Central memory CD8-positive, alpha-beta T cell (primary cell): Measurements from ENCODE around the gene ZNF516.

Experiments used
- ATAC-seq: fragments of 150-1000 bp; cut with Tn5 transposase; replicated peaks from 2 replicates; pipeline ENCODE4 v1.10.0; 2022; ENCODE audit warnings: mild to moderate bottlenecking, moderate FRiP score, moderate number of reproducible peaks; ENCODE audit not compliant: poor library complexity, severe bottlenecking; ENCODE audit errors: extremely low read depth
- DNase-seq, 2 donors: peaks; one replicate each; pipeline ENCODE4 v3.0.0; 2021; ENCODE audit warnings: low spot score in 2 of 2
- H3K27ac Mint-ChIP-seq: one replicate; pipeline ENCODE4 v1.8.0; 2022; ENCODE audit warnings: low read depth, mild to moderate bottlenecking, moderate library complexity, mixed read lengths
- H3K27me3 Mint-ChIP-seq: one replicate; pipeline ENCODE4 v1.8.0; 2022; ENCODE audit warnings: mixed read lengths
- H3K36me3 Mint-ChIP-seq: one replicate; pipeline ENCODE4 v1.8.0; 2022; ENCODE audit warnings: mild to moderate bottlenecking, moderate library complexity, mixed read lengths; ENCODE audit not compliant: insufficient read depth
- H3K4me1 Mint-ChIP-seq: one replicate; pipeline ENCODE4 v1.8.0; 2022; ENCODE audit warnings: mixed read lengths
- H3K4me3 Mint-ChIP-seq: one replicate; pipeline ENCODE4 v1.8.0; 2022; ENCODE audit warnings: mild to moderate bottlenecking, moderate library complexity, mixed read lengths
- H3K9me3 Mint-ChIP-seq: one replicate; pipeline ENCODE4 v1.8.0; 2022; ENCODE audit warnings: mixed read lengths

The ZNF516 gene

DNA sequence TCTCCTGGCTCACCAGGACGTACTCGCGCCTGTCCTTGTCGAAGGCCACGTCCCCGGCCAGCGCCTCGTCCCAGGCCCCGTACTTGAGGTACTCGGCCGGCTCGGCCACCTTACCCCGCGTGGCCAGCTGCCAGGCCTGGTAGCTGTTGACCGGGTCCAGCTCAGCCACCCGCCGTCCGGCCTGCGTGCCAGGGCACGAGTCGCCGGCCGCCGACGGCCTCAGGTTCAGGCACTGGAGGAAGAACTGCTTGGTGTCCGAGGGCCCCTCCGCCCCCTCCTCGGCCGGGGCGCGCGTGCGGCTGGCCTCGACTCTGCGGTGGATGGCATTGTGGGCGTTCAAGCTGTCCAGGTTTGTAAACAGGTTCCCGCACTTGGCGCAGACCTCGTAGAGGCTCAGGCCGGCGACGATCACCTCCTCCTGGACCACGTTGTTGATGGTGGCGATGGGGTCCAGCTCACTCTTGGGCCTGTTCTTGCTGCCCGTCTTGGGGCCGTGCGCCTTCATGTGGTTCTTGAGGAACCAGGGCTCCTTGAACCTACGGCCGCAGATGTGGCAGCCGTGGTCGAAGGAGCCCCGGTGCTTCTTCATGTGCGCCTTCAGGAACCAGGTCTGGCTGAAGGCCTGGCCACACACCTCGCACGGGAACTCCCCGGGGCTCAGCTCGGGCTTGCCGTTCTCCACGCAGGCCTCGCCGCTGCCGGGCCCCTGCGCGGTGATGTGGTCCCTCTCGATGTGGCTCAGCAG, 53.2 kb downstream of the ZNF516 start:
- Mint-ChIP-seq H3K4me3 (no peak overlapping the region), H3K4me1 (no peaks in the 10 kb centered on the region), H3K36me3 (peaks cover 4% of the 10 kb centered on the region), H3K27ac (no peak overlapping the region), H3K9me3 (no peaks in the 10 kb centered on the region), H3K27me3 (peaks cover 47% of the 10 kb centered on the region)
- ATAC-seq (no peak), DNase-seq (no peak)

GRCh38 chr18:76441002-76441667, 53.9 kb downstream of the ZNF516 start:
- Mint-ChIP-seq H3K4me3 (no peak overlapping the region), H3K36me3 (peaks cover 4% of the 10 kb centered on the region), H3K9me3 (no peaks in the 10 kb centered on the region), H3K27me3 (peaks cover 40% of the 10 kb centered on the region), H3K4me1 (no peaks in the 10 kb centered on the region), H3K27ac (no peak overlapping the region)
- ATAC-seq, result no peak
- no peak for DNase-seq

GRCh38 chr18:76437910-76438309, 57.1 kb downstream of the ZNF516 start:
- Mint-ChIP-seq H3K36me3 (peaks cover 4% of the 10 kb centered on the region), H3K27me3 (peaks cover 37% of the 10 kb centered on the region), H3K9me3 (no peaks in the 10 kb centered on the region), H3K4me1 (no peaks in the 10 kb centered on the region), H3K27ac (no peak overlapping the region), H3K4me3 (no peak overlapping the region)
- DNase-seq (no peak), ATAC-seq (no peak)

DNA sequence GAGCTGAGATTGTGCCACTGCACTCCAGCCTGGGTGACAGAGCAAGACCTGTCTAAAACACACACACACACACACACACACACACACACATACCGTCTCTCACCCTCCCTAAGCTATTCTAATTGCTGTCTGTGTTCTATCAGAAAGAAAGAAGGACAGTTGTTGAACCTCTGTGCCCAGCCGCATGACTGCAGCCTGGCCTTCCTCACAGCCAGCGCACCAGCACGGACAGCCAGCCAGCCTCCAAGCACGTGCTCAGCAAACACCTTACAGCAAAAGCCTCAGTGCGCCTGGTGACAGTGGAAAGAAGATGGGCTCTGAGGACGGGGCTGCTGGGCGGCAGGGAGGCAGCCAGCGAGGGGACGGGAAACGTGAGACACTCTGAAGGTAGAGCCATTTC, 58.0 kb downstream of the ZNF516 start:
- H3K9me3 Mint-ChIP-seq, result no peaks in the 10 kb centered on the region
- H3K36me3 Mint-ChIP-seq, result peaks cover 2% of the 10 kb centered on the region
- H3K27ac Mint-ChIP-seq, result no peak overlapping the region
- H3K27me3 Mint-ChIP-seq, result peaks cover 44% of the 10 kb centered on the region
- ATAC-seq (no peak), DNase-seq (no peak)
- no peak overlapping the region for H3K4me3 Mint-ChIP-seq
- H3K4me1 Mint-ChIP-seq, result no peaks in the 10 kb centered on the region

GRCh38 chr18:76436342-76436741, 58.7 kb downstream of the ZNF516 start:
- no peaks in the 10 kb centered on the region for H3K4me1 Mint-ChIP-seq
- no peak for DNase-seq
- no peaks in the 10 kb centered on the region for H3K9me3 Mint-ChIP-seq
- H3K27ac Mint-ChIP-seq, result no peak overlapping the region
- H3K4me3 Mint-ChIP-seq, result no peak overlapping the region
- H3K36me3 Mint-ChIP-seq, result peaks cover 2% of the 10 kb centered on the region
- no peak for ATAC-seq
- peaks cover 44% of the 10 kb centered on the region for H3K27me3 Mint-ChIP-seq

- Mint-ChIP-seq H3K36me3 (peaks cover 3% of the 10 kb centered on the region), H3K27me3 (peaks cover 44% of the 10 kb centered on the region)
These were observed 59.6 kb downstream of the ZNF516 start for GRCh38 chr18:76435316-76435989.

GRCh38 chr18:76434452-76434851, 60.6 kb downstream of the ZNF516 start:
- Mint-ChIP-seq H3K36me3 (peaks cover 2% of the 10 kb centered on the region), H3K27me3 (peaks cover 44% of the 10 kb centered on the region), H3K4me3 (no peak overlapping the region), H3K9me3 (no peaks in the 10 kb centered on the region), H3K27ac (no peak overlapping the region), H3K4me1 (no peaks in the 10 kb centered on the region)
- no peak for DNase-seq
- no peak for ATAC-seq

More at GRCh38 chr18:76435316-76435989, 59.6 kb downstream of the ZNF516 start:
- H3K4me3 Mint-ChIP-seq, result no peak overlapping the region
- ATAC-seq, result no peak
- DNase-seq, result no peak
- H3K4me1 Mint-ChIP-seq, result no peaks in the 10 kb centered on the region
- H3K9me3 Mint-ChIP-seq, result no peaks in the 10 kb centered on the region
- no peak overlapping the region for H3K27ac Mint-ChIP-seq

- ATAC-seq, result no peak
- Mint-ChIP-seq H3K4me3 (no peak overlapping the region), H3K36me3 (peaks cover 2% of the 10 kb centered on the region), H3K4me1 (no peaks in the 10 kb centered on the region), H3K9me3 (no peaks in the 10 kb centered on the region), H3K27ac (no peak overlapping the region), H3K27me3 (peaks cover 46% of the 10 kb centered on the region)
- no peak for DNase-seq
These were observed 61.3 kb downstream of the ZNF516 start for GRCh38 chr18:76433788-76434187.

DNA sequence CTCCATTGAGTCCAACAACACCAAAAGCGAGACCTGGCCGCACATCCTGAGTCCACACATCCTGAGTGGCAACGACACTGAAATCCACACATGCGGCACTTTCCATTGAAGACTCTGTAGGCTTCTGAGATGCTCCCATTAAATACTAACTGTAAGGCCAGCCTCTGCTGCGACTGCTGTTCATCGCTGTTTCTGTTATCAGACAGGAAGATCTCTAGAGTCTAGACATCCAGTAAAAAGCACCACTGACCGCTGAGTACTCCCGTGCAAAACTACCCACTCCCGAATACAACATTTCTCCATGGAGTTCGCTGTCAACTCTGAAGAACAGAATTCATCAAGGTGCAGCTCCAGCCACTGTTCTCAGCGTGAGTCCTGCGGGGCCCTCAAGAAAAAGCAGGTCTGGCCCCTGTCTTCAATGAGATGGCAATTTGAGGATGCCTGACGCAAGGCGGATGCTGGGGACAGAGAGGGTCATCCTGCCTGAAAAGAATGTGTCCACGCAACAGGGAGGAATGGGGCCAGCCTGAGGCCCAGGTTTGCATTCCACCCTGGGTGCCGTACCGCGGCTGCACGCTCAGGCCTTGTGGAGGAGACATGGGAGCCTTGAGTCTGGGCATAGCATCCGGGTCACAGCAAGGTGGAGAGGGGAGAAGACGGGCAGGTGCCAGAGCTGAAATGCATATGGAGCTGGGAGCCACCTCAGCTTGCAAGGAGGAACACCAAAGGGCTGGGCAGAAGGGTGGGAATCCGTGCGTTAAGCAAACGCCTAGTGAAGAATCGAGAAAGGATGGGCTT, 61.9 kb downstream of the ZNF516 start:
- H3K4me1 Mint-ChIP-seq, result no peaks in the 10 kb centered on the region
- no peak overlapping the region for H3K27ac Mint-ChIP-seq
- H3K36me3 Mint-ChIP-seq, result peaks cover 2% of the 10 kb centered on the region

GRCh38 chr18:76432274-76432755, 62.7 kb downstream of the ZNF516 start:
- H3K27ac Mint-ChIP-seq, result no peak overlapping the region
- ATAC-seq (no peak), DNase-seq (no peak)
- no peak overlapping the region for H3K4me3 Mint-ChIP-seq
- H3K4me1 Mint-ChIP-seq, result no peaks in the 10 kb centered on the region
- no peaks in the 10 kb centered on the region for H3K9me3 Mint-ChIP-seq
- H3K36me3 Mint-ChIP-seq, result peaks cover 2% of the 10 kb centered on the region
- H3K27me3 Mint-ChIP-seq, result peaks cover 43% of the 10 kb centered on the region

More for the DNA sequence above, 61.9 kb downstream of the ZNF516 start:
- DNase-seq, result no peak
- Mint-ChIP-seq H3K9me3 (no peaks in the 10 kb centered on the region), H3K27me3 (peaks cover 48% of the 10 kb centered on the region), H3K4me3 (no peak overlapping the region)
- ATAC-seq, result no peak

DNA sequence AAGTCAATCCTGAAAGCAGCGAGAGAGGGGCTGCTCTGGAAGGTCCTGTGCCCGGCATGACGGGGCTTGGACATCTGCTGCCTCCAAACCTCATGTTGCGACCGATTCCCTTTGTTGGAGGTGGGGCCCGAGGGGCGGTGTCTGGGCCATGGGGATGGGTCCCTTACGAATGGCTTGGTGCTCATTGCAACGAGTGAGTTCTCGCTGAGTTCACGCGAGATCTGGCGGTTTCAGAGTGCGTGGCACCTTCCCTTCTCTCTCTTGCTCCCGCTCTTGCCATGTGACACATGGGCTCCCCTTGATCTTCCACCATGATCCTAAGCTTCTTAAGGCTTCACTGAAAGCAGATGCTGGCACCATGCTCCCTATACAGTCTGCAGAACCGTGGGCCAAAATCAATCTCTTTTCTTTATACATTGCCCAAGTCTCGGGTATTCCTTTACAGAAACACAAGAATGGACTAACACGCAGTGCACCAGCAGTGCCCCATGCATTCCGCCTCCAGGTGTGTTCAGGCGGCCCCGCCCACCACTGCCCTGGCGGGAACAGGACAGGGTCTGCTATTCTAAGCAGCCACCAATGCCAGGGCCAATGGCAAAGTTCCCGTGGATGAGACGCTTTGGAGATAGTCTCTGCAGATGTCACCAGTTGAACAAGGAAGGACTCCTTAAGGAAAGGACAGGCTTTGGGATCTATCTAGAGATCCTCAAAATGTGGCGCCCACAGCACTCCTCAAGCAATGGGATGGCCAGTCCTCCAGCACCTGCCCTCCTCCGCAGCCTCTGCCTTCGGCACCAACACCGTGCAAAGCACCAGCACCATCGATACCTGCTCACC, 63.4 kb downstream of the ZNF516 start:
- H3K36me3 Mint-ChIP-seq, result peaks cover 2% of the 10 kb centered on the region
- no peak for DNase-seq
- H3K9me3 Mint-ChIP-seq, result no peaks in the 10 kb centered on the region

More for the DNA sequence above, 63.4 kb downstream of the ZNF516 start:
- Mint-ChIP-seq H3K4me1 (no peaks in the 10 kb centered on the region), H3K4me3 (no peak overlapping the region), H3K27me3 (peaks cover 39% of the 10 kb centered on the region), H3K27ac (no peak overlapping the region)
- no peak for ATAC-seq
